ENCODE data around the gene SKOR2. TPM values are rescaled to one million over a fixed set of nuclear protein-coding genes. Genes with fewer than 3 reads are reported as not detected.

Gene SKOR2
- total and polyA plus RNA-seq, 2 of the 13 experiments (the other 11 are each of a cell fraction or from before 2014, with no cell fraction given): not detected

GRCh38 chr18:47175898-47176575 is 75.4 kb downstream of the SKOR2 start, which contains the start of gene IER3IP1 (continued):
- peak; percentile 76; the same call in 1 of the 2 replicates for TF ChIP-seq ZSCAN5A (CRISPR knock-in tag; IDR thresholded peaks at IDR 0.05; ENCODE audit: borderline replicate concordance)
- 0 out of 2 replicates have a peak, but pooled peaks have one; percentile 15 for TF ChIP-seq ZNF263 (CRISPR knock-in tag; IDR thresholded peaks at IDR 0.05)
- no peak for TF ChIP-seq BHLHE40 (IDR thresholded peaks at IDR 0.05; ENCODE audit: low read length)
- no peak for TF ChIP-seq PRMT3 (CRISPR knock-in tag; IDR thresholded peaks at IDR 0.05; ENCODE audit: borderline replicate concordance, low read depth)
- TF ChIP-seq KDM5B (CRISPR knock-in tag; IDR thresholded peaks at IDR 0.05; ENCODE audit: borderline replicate concordance): peak; percentile 72; the same call in 1 of the 2 replicates
- TF ChIP-seq MLXIP (CRISPR knock-in tag; IDR thresholded peaks at IDR 0.05; ENCODE audit: borderline replicate concordance): no peak
- no peak for TF ChIP-seq FOXK2 (IDR thresholded peaks at IDR 0.05)
- TF ChIP-seq ATF5 (CRISPR knock-in tag; IDR thresholded peaks at IDR 0.05; ENCODE audit: low read depth): no peak
- no peak; the same call in 1 of the 2 replicates for TF ChIP-seq ESRRA (CRISPR knock-in tag; IDR thresholded peaks at IDR 0.05; ENCODE audit: low read depth)
- peak; percentile 30; the same call in 1 of the 2 replicates for TF ChIP-seq DPF2 (CRISPR knock-in tag; IDR thresholded peaks at IDR 0.05; ENCODE audit: borderline replicate concordance, low read depth)
- peak; percentile 20; the same call in 1 of the 2 replicates for TF ChIP-seq SP5 (CRISPR knock-in tag; IDR thresholded peaks at IDR 0.05; ENCODE audit: borderline replicate concordance, low read depth)
- TF ChIP-seq NFE2L1 (CRISPR knock-in tag; IDR thresholded peaks at IDR 0.05; ENCODE audit: borderline replicate concordance): no peak
- TF ChIP-seq ZFP36 (IDR thresholded peaks at IDR 0.05; ENCODE audit: borderline replicate concordance, low read depth, low read length, partially characterized antibody): no peak
- no peak for TF ChIP-seq ZNF644 (CRISPR knock-in tag; IDR thresholded peaks at IDR 0.05; ENCODE audit: low read depth)
- TF ChIP-seq ZNF660 (CRISPR knock-in tag; IDR thresholded peaks at IDR 0.05; ENCODE audit: borderline replicate concordance, low read depth): no peak
- no peak for TF ChIP-seq AFF4 (CRISPR knock-in tag; IDR thresholded peaks at IDR 0.05)
- TF ChIP-seq MTF1 (CRISPR knock-in tag; IDR thresholded peaks at IDR 0.05): no peak
- peak; percentile 44; the same call in 1 of the 2 replicates for TF ChIP-seq ZNF891 (CRISPR knock-in tag; IDR thresholded peaks at IDR 0.05)
- TF ChIP-seq ELF3 (CRISPR knock-in tag; IDR thresholded peaks at IDR 0.05): peak; percentile 50; the same call in 1 of the 2 replicates
- TF ChIP-seq MAFG (CRISPR knock-in tag; IDR thresholded peaks at IDR 0.05): no peak

Data from HepG2 (cell line).